K562 (cell line): ENCODE measurements around the gene PRMT7. TPM values are rescaled to one million over a fixed set of nuclear protein-coding genes. Genes with fewer than 3 reads are reported as not detected.

Experiments
- ATAC-seq: fragments of 200-7000 bp; cut with Tn5 transposase; 3 replicates; pipeline ENCODE4 v1.9.1; 2020; ENCODE audit warnings: moderate library complexity
- BruUV-seq: library from RNA; stranded (reverse); fragments of 400-500 nt; replicated peaks from 2 replicates; lab custom pipeline; 2021; lab: Mats Ljungman, UMichigan
- CTCF ChIA-PET: fragments of 300-600 bp; formaldehyde crosslinking; extraction: SDS; loops from one replicate; lab custom pipeline; 2021; ENCODE audit warnings: low intra/inter-chr PET ratio; lab: Yijun Ruan, JAX
- POLR2A ChIA-PET: fragments of 300-600, 350-650 bp; sonication (Branson Sonifier 250); formaldehyde crosslinking; extraction: SDS; loops from one replicate; lab custom pipeline; 2021; ENCODE audit warnings: antibody characterized with exemption, inconsistent platforms; lab: Yijun Ruan, JAX
- DNase-seq, 4 experiments: peaks; one replicate each; pipeline versions ENCODE4 v3.0.0 to v3.0.0-alpha.2; 2011 to 2018; ENCODE audit warnings: low spot score in 3 of 4, mixed read lengths in 3 of 4; ENCODE audit errors: extremely low read depth in 1 of 4
- FAIRE-seq: peaks from 2 replicates; lab custom pipeline; 2011; peaks lifted over from hg19 to GRCh38; lab: Jason Lieb, UNC
- H2AFZ ChIP-seq: 2 replicates; pipeline ENCODE4 v1.6.0; 2011; ENCODE audit warnings: low read depth, low read length, control low read depth, inconsistent platforms
- H3K27ac ChIP-seq: fragments of 200-600 bp; 3 replicates; pipeline ENCODE4 v1.8.0; 2011; ENCODE audit warnings: low read depth, mild to moderate bottlenecking, control low read depth, inconsistent platforms, low read length, moderate library complexity, mixed read lengths; ENCODE audit errors: extremely low read depth
- H3K27me3 ChIP-seq, 2 experiments: fragments of 300-600 bp in 1 of 2; 2 replicates in 1 of 2; 3 replicates in 1 of 2; pipeline versions ENCODE4 v1.6.0 to v1.8.0; 2011; ENCODE audit warnings: inconsistent platforms in 2 of 2, low read length in 2 of 2, mild to moderate bottlenecking in 1 of 2, mixed read lengths in 1 of 2, moderate library complexity in 1 of 2; ENCODE audit not compliant: control insufficient read depth in 2 of 2, insufficient read depth in 2 of 2
- H3K36me3 ChIP-seq: fragments of 300-600 bp; 3 replicates; pipeline ENCODE4 v1.8.0; 2011; ENCODE audit warnings: mild to moderate bottlenecking, low read length, inconsistent platforms; ENCODE audit not compliant: control insufficient read depth, insufficient read depth
- H3K4me1 ChIP-seq, 2 experiments: fragments of 200-600 bp in 1 of 2; replicated peaks in 1 of 2; 2 replicates in 1 of 2; 3 replicates in 1 of 2; pipeline versions ENCODE4 v1.5.1 to v1.8.0; 2011; ENCODE audit warnings: inconsistent platforms in 2 of 2, low read length in 2 of 2, mild to moderate bottlenecking in 1 of 2, mixed read lengths in 1 of 2, moderate library complexity in 1 of 2; ENCODE audit not compliant: control insufficient read depth in 2 of 2, insufficient read depth in 2 of 2
- H3K4me2 ChIP-seq: 2 replicates; pipeline ENCODE4 v1.6.1; 2011; ENCODE audit warnings: low read length, control low read depth, inconsistent platforms, mixed read lengths; ENCODE audit not compliant: insufficient read depth
- H3K4me3 ChIP-seq: fragments of 200-600 bp; sonication (generic), shearing (Covaris generic); 2 replicates; pipeline ENCODE4 v1.5.1; 2016; ENCODE audit warnings: control low read depth, inconsistent platforms
- H3K79me2 ChIP-seq: fragments of 200-600 bp; 3 replicates; pipeline ENCODE4 v1.8.0; 2011; ENCODE audit warnings: low read length, inconsistent platforms; ENCODE audit not compliant: control insufficient read depth, insufficient read depth
- H3K9ac ChIP-seq, 2 experiments: 2 replicates each; pipeline versions ENCODE4 v1.6.0 to v1.6.1; 2011; ENCODE audit warnings: low read depth in 2 of 2, low read length in 2 of 2, control low read depth in 1 of 2, inconsistent platforms in 1 of 2, mild to moderate bottlenecking in 1 of 2, mixed read lengths in 1 of 2; ENCODE audit not compliant: insufficient read depth in 1 of 2
- H3K9me1 ChIP-seq: one replicate; pipeline ENCODE4 v1.6.0; 2011; ENCODE audit warnings: inconsistent platforms, mild to moderate bottlenecking, low read length, moderate library complexity; ENCODE audit not compliant: control insufficient read depth, insufficient read depth
- H3K9me3 ChIP-seq: replicated peaks from 2 replicates; pipeline ENCODE4 v1.5.1; 2011; ENCODE audit warnings: low read depth, low read length, inconsistent platforms; ENCODE audit not compliant: control insufficient read depth, insufficient read depth
- H4K20me1 ChIP-seq: replicated peaks from 2 replicates; pipeline ENCODE4 v1.6.1; 2011; ENCODE audit warnings: low read length, inconsistent platforms, mixed read lengths; ENCODE audit not compliant: control insufficient read depth, insufficient read depth
- CSDE1 ChIP-seq, 2 experiments: fragments of 450-650 bp; IDR thresholded peaks; 2 replicates each; pipeline ENCODE4 v1.6.1; 2016; ENCODE audit warnings: mild to moderate bottlenecking in 1 of 2
- ELF1 ChIP-seq: fragments of 200-800 bp; sonication (Bioruptor generic); IDR thresholded peaks from 2 replicates; pipeline ENCODE4 v1.6.1; 2016; ENCODE audit warnings: missing genetic modification characterization, missing compliant biosample characterization
- PREB ChIP-seq: sonication (generic); formaldehyde crosslinking; IDR thresholded peaks from 2 replicates; pipeline ENCODE4 v1.8.1; 2023; ENCODE audit warnings: mild to moderate bottlenecking, missing genetic modification reagents
- TAF7 ChIP-seq: fragments of 450-650 bp; IDR thresholded peaks from 2 replicates; pipeline ENCODE4 v1.6.1; 2016; ENCODE audit warnings: missing genetic modification characterization, missing compliant biosample characterization
- TRIM24 ChIP-seq, 2 experiments: fragments of 450-650 bp; IDR thresholded peaks; 2 replicates each; pipeline ENCODE4 v1.6.1; 2016
- WHSC1 ChIP-seq: IDR thresholded peaks from one replicate; pipeline ENCODE4 v1.6.1; 2012; ENCODE audit warnings: low read length, control low read depth, inconsistent platforms
- ZNF121 ChIP-seq: sonication (generic); formaldehyde crosslinking; conservative IDR thresholded peaks from 2 replicates; pipeline ENCODE4 v1.8.0; 2022; ENCODE audit warnings: missing genetic modification reagents
- ZNF24 ChIP-seq: fragments of 450-650 bp; IDR thresholded peaks from 2 replicates; pipeline ENCODE4 v1.6.1; 2016
- WGBS: fragments of 100-300 bp; shearing (Covaris generic); methylation state at CpG from one replicate; pipeline ENCODE4 v1.1.6; 2016; ENCODE audit warnings: low coverage, mixed read lengths; ENCODE audit not compliant: insufficient coverage; ENCODE audit errors: missing lambda C conversion rate; 5-methylcytosine and 5-hydroxymethylcytosine counted together
- in situ Hi-C: fragments of 300-500 bp; cut with MboI; formaldehyde crosslinking; loops from 4 replicates; pipeline ENCODE4 v1.15.0; 2018; ENCODE audit warnings: inconsistent platforms, mixed read lengths
- intact Hi-C: fragments of 100-400 bp; cut with micrococcal nuclease; formaldehyde crosslinking; loops from 2 replicates; pipeline ENCODE4 v1.14.2; 2022
- polyA plus RNA-seq, 8 experiments: library from polyadenylated mRNA; depleted of rRNA in 4 of 8; stranded (reverse) in 5 of 8; unstranded in 3 of 8; fragments of >200 nt; fragmentation: Nextera tagmentation in 2 of 8; fragmentation: Illumina TruSeq in 1 of 8; extraction: Ambion mirVana in 2 of 8; extraction: Trizol in 1 of 8; gene quantifications; 2 replicates each; pipeline versions ENCODE4 v1.2.1 to v1.2.3, GENCODE V29; 2011 to 2014; ENCODE audit warnings: inconsistent platforms in 1 of 8, missing spikeins in 1 of 8
- total RNA-seq, 7 experiments: library from RNA; depleted of rRNA in 6 of 7; stranded (reverse); fragments of >200 nt in 6 of 7; fragmentation: Illumina TruSeq in 2 of 7; extraction: Trizol in 2 of 7; gene quantifications; 2 replicates each; pipeline versions ENCODE4 v1.2.1 to v1.2.3, GENCODE V29; 2011 to 2021; ENCODE audit warnings: low replicate concordance in 1 of 7
- TF ChIP-seq, protein P1 (sequence below): fragments of 250-450 bp; sonication (Bioruptor Pico); IDR thresholded peaks from 2 replicates; pipeline ENCODE4 v1.9.0; 2021; ENCODE audit warnings: mild to moderate bottlenecking, inconsistent platforms
- TF ChIP-seq, protein P2 (sequence below): sonication (generic); formaldehyde crosslinking; IDR thresholded peaks from 2 replicates; pipeline ENCODE4 v1.8.1; 2023; ENCODE audit warnings: missing genetic modification reagents, mild to moderate bottlenecking, borderline replicate concordance

The PRMT7 gene
- total and polyA plus RNA-seq, 9 of the 15 experiments (the other 6 are each of a cell fraction or from before 2014, with no cell fraction given) = 6.4 to 88.8 (median 73.1) TPM

DNA sequence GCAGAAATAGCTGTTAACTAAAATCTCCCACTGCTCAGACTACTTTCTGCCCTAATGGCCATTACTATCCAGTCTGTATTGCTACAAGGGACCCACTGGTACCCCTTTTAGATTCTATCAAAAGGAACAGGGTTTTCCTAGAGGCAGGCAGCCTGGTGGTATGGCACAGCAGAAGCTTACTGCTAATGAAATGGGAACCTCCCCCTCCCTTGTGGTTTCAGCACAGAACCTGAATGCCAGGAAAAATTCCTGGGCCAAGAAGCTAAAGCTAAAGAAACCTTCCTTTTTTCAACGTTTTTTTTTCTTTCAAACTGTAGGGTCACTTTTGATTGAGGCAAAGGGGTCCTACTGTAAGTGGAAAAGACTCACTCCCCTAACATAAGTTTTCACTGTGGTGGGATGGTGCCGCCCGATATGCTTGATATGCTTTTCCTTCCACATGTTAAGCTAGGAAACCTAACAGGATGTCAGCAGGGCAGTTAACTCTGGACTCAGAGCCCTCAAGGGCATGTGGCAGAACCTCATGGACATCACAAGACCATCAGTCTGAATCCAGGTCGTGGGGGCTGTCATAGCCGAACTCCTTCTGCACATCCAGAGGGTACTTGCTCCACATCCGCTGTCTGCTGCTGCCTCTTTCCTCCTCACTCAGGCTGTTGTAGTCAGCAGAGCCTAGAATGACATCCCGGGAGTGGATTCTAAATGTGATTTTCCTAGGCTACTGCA is 9.9 kb upstream of the PRMT7 start (continued):
- TF ChIP-seq, protein P1, sequence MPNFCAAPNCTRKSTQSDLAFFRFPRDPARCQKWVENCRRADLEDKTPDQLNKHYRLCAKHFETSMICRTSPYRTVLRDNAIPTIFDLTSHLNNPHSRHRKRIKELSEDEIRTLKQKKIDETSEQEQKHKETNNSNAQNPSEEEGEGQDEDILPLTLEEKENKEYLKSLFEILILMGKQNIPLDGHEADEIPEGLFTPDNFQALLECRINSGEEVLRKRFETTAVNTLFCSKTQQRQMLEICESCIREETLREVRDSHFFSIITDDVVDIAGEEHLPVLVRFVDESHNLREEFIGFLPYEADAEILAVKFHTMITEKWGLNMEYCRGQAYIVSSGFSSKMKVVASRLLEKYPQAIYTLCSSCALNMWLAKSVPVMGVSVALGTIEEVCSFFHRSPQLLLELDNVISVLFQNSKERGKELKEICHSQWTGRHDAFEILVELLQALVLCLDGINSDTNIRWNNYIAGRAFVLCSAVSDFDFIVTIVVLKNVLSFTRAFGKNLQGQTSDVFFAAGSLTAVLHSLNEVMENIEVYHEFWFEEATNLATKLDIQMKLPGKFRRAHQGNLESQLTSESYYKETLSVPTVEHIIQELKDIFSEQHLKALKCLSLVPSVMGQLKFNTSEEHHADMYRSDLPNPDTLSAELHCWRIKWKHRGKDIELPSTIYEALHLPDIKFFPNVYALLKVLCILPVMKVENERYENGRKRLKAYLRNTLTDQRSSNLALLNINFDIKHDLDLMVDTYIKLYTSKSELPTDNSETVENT (CRISPR knock-in tag) = no peak

- Histone ChIP-seq H4K20me1 (no peaks in the 10 kb centered on the region), H3K27me3 (no peaks in the 10 kb centered on the region), H3K79me2 (peaks cover 42% of the 10 kb centered on the region), H3K4me3 (no peak overlapping the region), H3K4me1 (peaks cover 9 to 21% of the 10 kb centered on the region in 2 experiments; a peak in 3 of 5 replicates), H3K27ac (no peak overlapping the region), H3K9me3 (no peaks in the 10 kb centered on the region), H3K9me1 (peaks cover 2% of the 10 kb centered on the region), H3K4me2 (no peak overlapping the region), H3K36me3 (peaks cover 75% of the 10 kb centered on the region), H2AFZ (no peak overlapping the region), H3K9ac (no peak overlapping the region)
- ChIA-PET POLR2A (interaction anchor here (1.2 to 2.1 kb wide), 2 partner anchors 8 to 12 kb away, joined by 3 to 7 read pairs; no protein-coding TSS in a partner anchor), CTCF (no interaction called here)
- ATAC-seq (no peak), DNase-seq (no peak), FAIRE-seq (no peak)
- BruUV-seq = no TSS peak
- WGBS = 98% methylated on average over 3 of the region's 3 CpGs
- TF ChIP-seq CSDE1 (IDR thresholded peaks at IDR 0.05) (no peak), PREB (CRISPR knock-in tag) (no peak), ZNF24 (peak; percentile 95), ELF1 (tag) (no peak), WHSC1 (no peak), TAF7 (tag) (no peak), TRIM24 (IDR thresholded peaks at IDR 0.05) (no peak), ZNF121 (CRISPR knock-in tag) (peak; percentile 37)
- TF ChIP-seq, protein P2, sequence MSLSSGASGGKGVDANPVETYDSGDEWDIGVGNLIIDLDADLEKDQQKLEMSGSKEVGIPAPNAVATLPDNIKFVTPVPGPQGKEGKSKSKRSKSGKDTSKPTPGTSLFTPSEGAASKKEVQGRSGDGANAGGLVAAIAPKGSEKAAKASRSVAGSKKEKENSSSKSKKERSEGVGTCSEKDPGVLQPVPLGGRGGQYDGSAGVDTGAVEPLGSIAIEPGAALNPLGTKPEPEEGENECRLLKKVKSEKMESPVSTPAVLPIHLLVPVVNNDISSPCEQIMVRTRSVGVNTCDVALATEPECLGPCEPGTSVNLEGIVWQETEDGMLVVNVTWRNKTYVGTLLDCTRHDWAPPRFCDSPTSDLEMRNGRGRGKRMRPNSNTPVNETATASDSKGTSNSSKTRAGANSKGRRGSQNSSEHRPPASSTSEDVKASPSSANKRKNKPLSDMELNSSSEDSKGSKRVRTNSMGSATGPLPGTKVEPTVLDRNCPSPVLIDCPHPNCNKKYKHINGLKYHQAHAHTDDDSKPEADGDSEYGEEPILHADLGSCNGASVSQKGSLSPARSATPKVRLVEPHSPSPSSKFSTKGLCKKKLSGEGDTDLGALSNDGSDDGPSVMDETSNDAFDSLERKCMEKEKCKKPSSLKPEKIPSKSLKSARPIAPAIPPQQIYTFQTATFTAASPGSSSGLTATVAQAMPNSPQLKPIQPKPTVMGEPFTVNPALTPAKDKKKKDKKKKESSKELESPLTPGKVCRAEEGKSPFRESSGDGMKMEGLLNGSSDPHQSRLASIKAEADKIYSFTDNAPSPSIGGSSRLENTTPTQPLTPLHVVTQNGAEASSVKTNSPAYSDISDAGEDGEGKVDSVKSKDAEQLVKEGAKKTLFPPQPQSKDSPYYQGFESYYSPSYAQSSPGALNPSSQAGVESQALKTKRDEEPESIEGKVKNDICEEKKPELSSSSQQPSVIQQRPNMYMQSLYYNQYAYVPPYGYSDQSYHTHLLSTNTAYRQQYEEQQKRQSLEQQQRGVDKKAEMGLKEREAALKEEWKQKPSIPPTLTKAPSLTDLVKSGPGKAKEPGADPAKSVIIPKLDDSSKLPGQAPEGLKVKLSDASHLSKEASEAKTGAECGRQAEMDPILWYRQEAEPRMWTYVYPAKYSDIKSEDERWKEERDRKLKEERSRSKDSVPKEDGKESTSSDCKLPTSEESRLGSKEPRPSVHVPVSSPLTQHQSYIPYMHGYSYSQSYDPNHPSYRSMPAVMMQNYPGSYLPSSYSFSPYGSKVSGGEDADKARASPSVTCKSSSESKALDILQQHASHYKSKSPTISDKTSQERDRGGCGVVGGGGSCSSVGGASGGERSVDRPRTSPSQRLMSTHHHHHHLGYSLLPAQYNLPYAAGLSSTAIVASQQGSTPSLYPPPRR (CRISPR knock-in tag) = no peak
- intact Hi-C loops (no loop called here), in situ Hi-C loops (no loop called here)
These were observed 4.2 kb upstream of the PRMT7 start for GRCh38 chr16:68306633-68307032.
